ENCODE data around the gene KCTD21.

Gene KCTD21

GRCh38 chr11:78200553-78200952 is 12.1 kb upstream of the KCTD21 start:
- DNase-seq (ENCODE audit: low read depth in 3 of 3), result no peak

GRCh38 chr11:78200061-78200460 is 11.6 kb upstream of the KCTD21 start:
- DNase-seq (ENCODE audit: low read depth in 3 of 3), result no peak

- DNase-seq (ENCODE audit: low read depth in 3 of 3), result no peak
Measured at GRCh38 chr11:78199653-78200015, 11.2 kb upstream of the KCTD21 start.

- no peak for DNase-seq (ENCODE audit: low read depth in 3 of 3)
Measured at GRCh38 chr11:78199015-78199652, 10.7 kb upstream of the KCTD21 start.

- no peak for DNase-seq (ENCODE audit: low read depth in 3 of 3)
Measured at GRCh38 chr11:78197816-78198215, 9.4 kb upstream of the KCTD21 start.

- DNase-seq (ENCODE audit: low read depth in 3 of 3), result no peak
Measured at GRCh38 chr11:78196661-78197091, 8.2 kb upstream of the KCTD21 start.

- no peak for DNase-seq (ENCODE audit: low read depth in 3 of 3)
Measured at GRCh38 chr11:78195917-78196560, 7.6 kb upstream of the KCTD21 start.

- DNase-seq (ENCODE audit: low read depth in 3 of 3), result no peak
Measured at GRCh38 chr11:78194490-78194889, 6.1 kb upstream of the KCTD21 start.

- no peak for DNase-seq (ENCODE audit: low read depth in 3 of 3)
Measured at GRCh38 chr11:78193806-78194205, 5.4 kb upstream of the KCTD21 start.

GRCh38 chr11:78192911-78193351 is 4.5 kb upstream of the KCTD21 start:
- DNase-seq (ENCODE audit: low read depth in 3 of 3), result no peak

- no peak for DNase-seq (ENCODE audit: low read depth in 3 of 3)
Measured at GRCh38 chr11:78192223-78192719, 3.8 kb upstream of the KCTD21 start.

- no peak for DNase-seq (ENCODE audit: low read depth in 3 of 3)
Measured at GRCh38 chr11:78190871-78191538, 2.6 kb upstream of the KCTD21 start.

- DNase-seq (ENCODE audit: low read depth in 3 of 3), result no peak
Measured at GRCh38 chr11:78190374-78190773, 1.9 kb upstream of the KCTD21 start.

GRCh38 chr11:78189851-78190250 is 1.4 kb upstream of the KCTD21 start:
- DNase-seq (ENCODE audit: low read depth in 3 of 3), result no peak

GRCh38 chr11:78189174-78189724 is 823 bp upstream of the KCTD21 start:
- peak in 1 of 3 experiments; percentile 8 for DNase-seq (ENCODE audit: low read depth in 3 of 3)

- DNase-seq (ENCODE audit: low read depth in 3 of 3), result peak in 2 of 3 experiments; percentile 61 to 77
Measured at GRCh38 chr11:78187366-78188285, 800 bp downstream of the KCTD21 start.

- no peak for DNase-seq (ENCODE audit: low read depth in 3 of 3)
Measured at GRCh38 chr11:78181185-78181584, 7.2 kb downstream of the KCTD21 start.

- no peak for DNase-seq (ENCODE audit: low read depth in 3 of 3)
Measured at GRCh38 chr11:78180751-78181150, 7.7 kb downstream of the KCTD21 start.

- DNase-seq (ENCODE audit: low read depth in 3 of 3), result no peak
Measured at GRCh38 chr11:78179459-78180071, 8.9 kb downstream of the KCTD21 start.

GRCh38 chr11:78177216-78177615 is 11.2 kb downstream of the KCTD21 start:
- DNase-seq (ENCODE audit: low read depth in 3 of 3), result no peak

GRCh38 chr11:78176605-78177141 is 11.8 kb downstream of the KCTD21 start:
- DNase-seq (ENCODE audit: low read depth in 3 of 3), result no peak
